A549 treated with Mapracorat at 1 μM for 4 hours (cell line): Measurements from ENCODE around the gene MS4A12. TPM values are rescaled to one million over a fixed set of nuclear protein-coding genes. Genes with fewer than 3 reads are reported as not detected.

Experiments
- total RNA-seq: library from RNA; stranded (reverse); fragments of 200-300 nt; extraction: Qiagen RNA extraction; gene quantifications from 5 replicates; pipeline ENCODE4 v1.2.3, GENCODE V29; 2022

MS4A12 gene, protein sequence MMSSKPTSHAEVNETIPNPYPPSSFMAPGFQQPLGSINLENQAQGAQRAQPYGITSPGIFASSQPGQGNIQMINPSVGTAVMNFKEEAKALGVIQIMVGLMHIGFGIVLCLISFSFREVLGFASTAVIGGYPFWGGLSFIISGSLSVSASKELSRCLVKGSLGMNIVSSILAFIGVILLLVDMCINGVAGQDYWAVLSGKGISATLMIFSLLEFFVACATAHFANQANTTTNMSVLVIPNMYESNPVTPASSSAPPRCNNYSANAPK
- not detected in 5 replicates for total RNA-seq

DNA sequence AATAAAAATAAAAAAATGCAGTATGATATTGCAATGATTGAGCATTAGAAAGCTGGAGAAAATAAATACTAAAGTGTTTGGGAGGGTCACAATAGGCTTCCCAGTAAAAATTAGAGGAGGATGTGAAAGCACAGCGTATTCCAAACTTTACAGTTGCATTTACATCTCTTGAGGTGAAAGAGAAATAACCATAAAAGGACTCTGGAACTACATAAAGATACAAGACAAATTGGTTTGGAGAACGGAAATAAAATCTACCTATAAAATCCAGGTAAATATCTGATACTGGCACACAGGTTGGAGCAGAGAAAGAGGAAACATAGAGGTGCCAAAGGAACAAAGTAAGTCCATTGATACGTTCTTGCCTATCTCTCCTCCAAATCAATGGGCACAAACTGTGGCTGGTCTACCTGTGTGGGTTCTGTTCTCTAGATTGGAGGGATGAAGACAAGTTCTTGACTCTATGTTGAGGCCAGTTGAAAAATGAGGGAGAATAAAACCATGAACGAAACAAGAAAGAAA, at the start of gene MS4A12:
Gene MS4A12, plus strand, starts transcription at position 291 of the 522 bp plus-strand sequence. CDS start 4,541 bp downstream, outside the sequence.

DNA sequence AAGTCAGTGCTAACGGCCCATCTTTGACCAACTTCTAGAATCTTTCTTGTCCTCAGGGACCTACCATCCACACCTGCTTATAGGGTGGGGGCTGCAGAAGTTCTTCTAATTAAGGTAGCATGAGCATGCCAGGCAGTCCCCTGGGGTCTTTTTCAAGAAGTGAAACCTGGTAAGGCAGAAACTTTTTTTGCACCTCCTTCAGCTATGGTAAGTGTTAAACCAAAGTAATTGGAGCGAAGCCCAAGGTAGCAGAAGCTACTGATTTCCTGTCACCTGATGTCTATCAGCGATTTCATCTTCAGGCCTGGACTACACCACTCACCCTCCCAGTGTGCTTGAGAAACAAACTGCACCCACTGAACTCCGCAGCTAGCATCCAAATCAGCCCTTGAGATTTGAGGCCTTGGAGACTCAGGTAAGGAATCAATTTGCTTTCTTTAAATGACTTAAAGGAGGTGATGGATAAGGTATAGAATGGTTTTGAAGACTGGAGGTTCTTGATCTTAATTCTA, 37.0 kb upstream of the MS4A12 start, which contains the start of gene MS4A1:
Gene MS4A1, plus strand, starts transcription at position 317 of the 512 bp plus-strand sequence. CDS start 6,528 bp downstream, outside the sequence.

DNA sequence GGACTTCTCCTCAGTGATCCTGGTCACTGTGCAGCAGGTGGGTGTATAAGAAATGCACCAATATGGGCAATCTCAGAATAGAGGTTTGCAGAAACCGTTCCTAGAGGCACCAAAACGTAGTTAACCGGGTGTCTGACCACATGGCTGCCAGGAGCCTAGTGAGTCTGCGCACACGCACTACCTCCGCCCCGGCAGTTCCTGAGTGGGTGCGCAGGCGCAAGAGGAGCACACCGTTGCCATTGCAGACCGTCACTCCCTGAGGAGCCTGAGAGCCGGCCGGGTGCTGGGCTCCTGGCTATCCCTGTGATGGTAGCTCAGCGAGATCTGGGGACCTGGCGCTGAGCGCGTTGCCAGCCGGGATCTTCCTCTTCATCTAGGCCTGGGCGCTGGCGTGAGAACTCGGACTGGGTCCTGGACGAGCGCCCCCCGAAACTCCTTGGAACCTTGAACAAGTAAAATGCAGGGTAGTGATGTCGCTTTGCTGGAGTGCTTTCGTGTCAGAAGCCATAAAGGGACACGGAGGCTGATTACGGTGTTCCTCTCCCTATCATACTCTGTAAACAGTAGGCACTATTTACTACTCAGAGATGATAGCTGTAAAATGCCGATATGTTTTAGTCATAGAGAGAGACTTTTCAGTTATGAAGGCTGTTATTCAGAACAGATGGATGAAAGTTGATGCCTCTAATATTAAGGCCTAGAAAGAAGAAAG, 22.7 kb downstream of the MS4A12 start, which contains the start of gene MS4A13:
Gene MS4A13, plus strand, starts transcription at position 249 of the 712 bp plus-strand sequence. CDS start 2,692 bp downstream, outside the sequence.

Other genes with a start within 250 kb of the MS4A12 start
- not detected in 5 replicates for gene MS4A4E, start 249.6 kb upstream of the MS4A12 start, total RNA-seq
- not detected in 5 replicates for gene MS4A4A, start 212.1 kb upstream of the MS4A12 start, total RNA-seq
- gene MS4A6E, start 165.5 kb upstream of the MS4A12 start, total RNA-seq = not detected in 5 replicates
- not detected in 5 replicates for gene MS4A7, start 114.2 kb upstream of the MS4A12 start, total RNA-seq
- gene MS4A14, start 96.3 kb upstream of the MS4A12 start, total RNA-seq = not detected in 5 replicates
- not detected in 5 replicates for gene MS4A5, start 63.2 kb upstream of the MS4A12 start, total RNA-seq
- not detected in 5 replicates for gene MS4A1, start 36.9 kb upstream of the MS4A12 start, total RNA-seq
- gene MS4A13, start 22.6 kb downstream of the MS4A12 start, total RNA-seq = not detected in 5 replicates
- not detected in 5 replicates for gene MS4A8, start 206.8 kb downstream of the MS4A12 start, total RNA-seq
- gene MS4A18, start 231.9 kb downstream of the MS4A12 start, total RNA-seq = not detected in 5 replicates